SK-N-SH treated with all-trans-retinoic acid at 6 μM for 48 hours (cell line): ENCODE results near the gene LYRM4.

Source experiments
- ATAC-seq: fragments of 200-7000 bp; cut with Tn5 transposase; 3 replicates; pipeline ENCODE4 v1.9.1; 2020; ENCODE audit warnings: mild to moderate bottlenecking, moderate library complexity
- ARNTL ChIP-seq: fragments of 450-650 bp; formaldehyde crosslinking; IDR thresholded peaks from 2 replicates; pipeline ENCODE4 v1.5.0; 2020; ENCODE audit warnings: low read depth, mild to moderate bottlenecking, moderate library complexity, borderline replicate concordance
- BACH2 ChIP-seq: fragments of 250-450 bp; sonication (Bioruptor Pico); IDR thresholded peaks from 2 replicates; pipeline ENCODE4 v1.9.0; 2021; ENCODE audit warnings: mild to moderate bottlenecking, borderline replicate concordance
- CSDC2 ChIP-seq: fragments of 250-450 bp; sonication (Bioruptor Pico); IDR thresholded peaks from 2 replicates; pipeline ENCODE4 v1.5.0; 2020; ENCODE audit warnings: mild to moderate bottlenecking, moderate library complexity
- ESRRG ChIP-seq: fragments of 250-450 bp; sonication (Bioruptor Pico); IDR thresholded peaks from 2 replicates; pipeline ENCODE4 v1.6.1; 2021; ENCODE audit warnings: mild to moderate bottlenecking
- GLIS3 ChIP-seq: fragments of 250-450 bp; sonication (Bioruptor Pico); IDR thresholded peaks from 2 replicates; pipeline ENCODE4 v1.5.0; 2020; ENCODE audit warnings: mild to moderate bottlenecking, moderate library complexity
- ISL1 ChIP-seq: fragments of 250-450 bp; sonication (Bioruptor Pico); IDR thresholded peaks from 2 replicates; pipeline ENCODE4 v2.1.2; 2022; ENCODE audit warnings: mild to moderate bottlenecking, moderate library complexity
- OSR1 ChIP-seq: fragments of 250-450 bp; sonication (Bioruptor Pico); IDR thresholded peaks from 2 replicates; pipeline ENCODE4 v1.8.0; 2022; ENCODE audit warnings: moderate library complexity, mild to moderate bottlenecking, inconsistent platforms
- PPARA ChIP-seq: fragments of 250-450 bp; sonication (Bioruptor Pico); IDR thresholded peaks from 2 replicates; pipeline ENCODE4 v1.5.0; 2020; ENCODE audit warnings: mild to moderate bottlenecking, borderline replicate concordance
- RARB ChIP-seq: fragments of 250-450 bp; sonication (Bioruptor Pico); IDR thresholded peaks from 2 replicates; pipeline ENCODE4 v1.8.0; 2021; ENCODE audit warnings: mild to moderate bottlenecking, moderate library complexity
- SNAI2 ChIP-seq: fragments of 250-450 bp; sonication (Bioruptor Pico); IDR thresholded peaks from 2 replicates; pipeline ENCODE4 v1.5.0; 2020; ENCODE audit warnings: mild to moderate bottlenecking, moderate library complexity
- TCF4 ChIP-seq: fragments of 250-450 bp; sonication (Bioruptor Pico); IDR thresholded peaks from 2 replicates; pipeline ENCODE4 v1.8.0; 2021; ENCODE audit warnings: mild to moderate bottlenecking, moderate library complexity, borderline replicate concordance
- TOX ChIP-seq: fragments of 250-450 bp; sonication (Bioruptor Pico); IDR thresholded peaks from 2 replicates; pipeline ENCODE4 v1.8.0; 2021; ENCODE audit warnings: mild to moderate bottlenecking, moderate library complexity, borderline replicate concordance
- ZC3H10 ChIP-seq: fragments of 250-450 bp; sonication (Bioruptor Pico); IDR thresholded peaks from 2 replicates; pipeline ENCODE4 v1.5.1; 2021; ENCODE audit warnings: mild to moderate bottlenecking, moderate library complexity
- ZFP3 ChIP-seq: fragments of 250-450 bp; sonication (Bioruptor Pico); IDR thresholded peaks from 2 replicates; pipeline ENCODE4 v1.5.0; 2020; ENCODE audit warnings: mild to moderate bottlenecking, moderate library complexity
- ZFP30 ChIP-seq: fragments of 450-650 bp; formaldehyde crosslinking; IDR thresholded peaks from 2 replicates; pipeline ENCODE4 v1.5.0; 2022; ENCODE audit warnings: mild to moderate bottlenecking, moderate library complexity
- ZNF565 ChIP-seq: fragments of 450-650 bp; formaldehyde crosslinking; conservative IDR thresholded peaks from 2 replicates; pipeline ENCODE4 v1.5.0; 2020; ENCODE audit warnings: low read depth, mild to moderate bottlenecking, moderate library complexity
- ZNF70 ChIP-seq: fragments of 450-650 bp; formaldehyde crosslinking; IDR thresholded peaks from 2 replicates; pipeline ENCODE4 v1.5.0; 2020; ENCODE audit warnings: mild to moderate bottlenecking, moderate library complexity
- ZNF8 ChIP-seq: fragments of 450-650 bp; formaldehyde crosslinking; IDR thresholded peaks from 2 replicates; pipeline ENCODE4 v1.5.0; 2020; ENCODE audit warnings: mild to moderate bottlenecking, moderate library complexity
- TF ChIP-seq, protein P1 (sequence below): fragments of 250-450 bp; sonication (Bioruptor Pico); IDR thresholded peaks from 2 replicates; pipeline ENCODE4 v1.5.1; 2020; ENCODE audit warnings: low read depth, mild to moderate bottlenecking, moderate library complexity
- TF ChIP-seq, protein P2 (sequence below): fragments of 250-450 bp; sonication (Bioruptor Pico); IDR thresholded peaks from 2 replicates; pipeline ENCODE4 v1.8.0; 2020; ENCODE audit warnings: mild to moderate bottlenecking, moderate library complexity, borderline replicate concordance
- TF ChIP-seq, protein P3 (sequence below): fragments of 250-450 bp; sonication (Bioruptor Pico); IDR thresholded peaks from 2 replicates; pipeline ENCODE4 v1.5.0; 2020; ENCODE audit warnings: mild to moderate bottlenecking, moderate library complexity
- TF ChIP-seq, protein P4 (sequence below): fragments of 250-450 bp; sonication (Bioruptor Pico); IDR thresholded peaks from 2 replicates; pipeline ENCODE4 v1.8.0; 2021; ENCODE audit warnings: low read depth, mild to moderate bottlenecking, moderate library complexity, borderline replicate concordance
- TF ChIP-seq, protein P5 (sequence below): fragments of 250-450 bp; sonication (Bioruptor Pico); IDR thresholded peaks from 2 replicates; pipeline ENCODE4 v1.5.1; 2021; ENCODE audit warnings: mild to moderate bottlenecking, moderate library complexity

LYRM4 gene

GRCh38 chr6:5116243-5116991 lies 144.3 kb downstream of the LYRM4 start:
- no peak for ATAC-seq

GRCh38 chr6:5115168-5115567 lies 145.6 kb downstream of the LYRM4 start:
- no peak for ATAC-seq
- TF ChIP-seq ISL1 (CRISPR knock-in tag) (no peak), OSR1 (CRISPR knock-in tag) (no peak), GLIS3 (CRISPR knock-in tag) (no peak), TCF4 (CRISPR knock-in tag) (no peak), CSDC2 (no peak), ZFP30 (CRISPR knock-in tag) (no peak), ARNTL (CRISPR knock-in tag) (no peak), ZNF8 (CRISPR knock-in tag) (no peak), ZNF70 (CRISPR knock-in tag) (no peak), ZC3H10 (CRISPR knock-in tag) (no peak), RARB (CRISPR knock-in tag) (no peak), SNAI2 (no peak), ZFP3 (CRISPR knock-in tag) (no peak), TOX (no peak), PPARA (CRISPR knock-in tag) (no peak)
- TF ChIP-seq, protein P1, sequence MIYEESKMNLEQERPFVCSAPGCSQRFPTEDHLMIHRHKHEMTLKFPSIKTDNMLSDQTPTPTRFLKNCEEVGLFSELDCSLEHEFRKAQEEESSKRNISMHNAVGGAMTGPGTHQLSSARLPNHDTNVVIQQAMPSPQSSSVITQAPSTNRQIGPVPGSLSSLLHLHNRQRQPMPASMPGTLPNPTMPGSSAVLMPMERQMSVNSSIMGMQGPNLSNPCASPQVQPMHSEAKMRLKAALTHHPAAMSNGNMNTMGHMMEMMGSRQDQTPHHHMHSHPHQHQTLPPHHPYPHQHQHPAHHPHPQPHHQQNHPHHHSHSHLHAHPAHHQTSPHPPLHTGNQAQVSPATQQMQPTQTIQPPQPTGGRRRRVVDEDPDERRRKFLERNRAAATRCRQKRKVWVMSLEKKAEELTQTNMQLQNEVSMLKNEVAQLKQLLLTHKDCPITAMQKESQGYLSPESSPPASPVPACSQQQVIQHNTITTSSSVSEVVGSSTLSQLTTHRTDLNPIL (CRISPR knock-in tag): no peak
- TF ChIP-seq, protein P2, sequence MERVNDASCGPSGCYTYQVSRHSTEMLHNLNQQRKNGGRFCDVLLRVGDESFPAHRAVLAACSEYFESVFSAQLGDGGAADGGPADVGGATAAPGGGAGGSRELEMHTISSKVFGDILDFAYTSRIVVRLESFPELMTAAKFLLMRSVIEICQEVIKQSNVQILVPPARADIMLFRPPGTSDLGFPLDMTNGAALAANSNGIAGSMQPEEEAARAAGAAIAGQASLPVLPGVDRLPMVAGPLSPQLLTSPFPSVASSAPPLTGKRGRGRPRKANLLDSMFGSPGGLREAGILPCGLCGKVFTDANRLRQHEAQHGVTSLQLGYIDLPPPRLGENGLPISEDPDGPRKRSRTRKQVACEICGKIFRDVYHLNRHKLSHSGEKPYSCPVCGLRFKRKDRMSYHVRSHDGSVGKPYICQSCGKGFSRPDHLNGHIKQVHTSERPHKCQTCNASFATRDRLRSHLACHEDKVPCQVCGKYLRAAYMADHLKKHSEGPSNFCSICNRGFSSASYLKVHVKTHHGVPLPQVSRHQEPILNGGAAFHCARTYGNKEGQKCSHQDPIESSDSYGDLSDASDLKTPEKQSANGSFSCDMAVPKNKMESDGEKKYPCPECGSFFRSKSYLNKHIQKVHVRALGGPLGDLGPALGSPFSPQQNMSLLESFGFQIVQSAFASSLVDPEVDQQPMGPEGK (CRISPR knock-in tag): no peak
- TF ChIP-seq, all 23 proteins: peak for 0

More at GRCh38 chr6:5116243-5116991, 144.3 kb downstream of the LYRM4 start:
- TF ChIP-seq ZNF565 (CRISPR knock-in tag): no peak
- TF ChIP-seq PPARA (CRISPR knock-in tag): no peak

DNA sequence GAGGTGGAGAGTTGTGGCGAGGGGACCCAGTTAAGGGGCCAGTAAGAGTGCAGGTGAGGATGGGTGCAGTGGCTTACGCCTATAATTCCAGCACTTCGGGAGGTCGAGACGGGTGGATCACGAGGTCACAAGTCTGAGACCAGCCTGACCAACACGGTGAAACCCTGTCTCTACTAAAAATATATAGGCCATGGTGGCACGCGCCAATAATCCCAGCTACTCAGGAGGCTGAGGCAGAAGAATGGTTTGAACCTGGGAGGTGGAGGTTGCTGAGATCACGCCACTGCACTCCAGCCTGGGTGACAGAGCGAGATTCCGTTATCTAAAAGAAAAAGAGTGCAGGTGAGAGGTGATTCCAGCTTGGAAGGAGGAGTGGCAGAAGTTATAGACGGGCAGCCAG lies 147.7 kb downstream of the LYRM4 start:
- TF ChIP-seq TOX: no peak
- TF ChIP-seq ISL1 (CRISPR knock-in tag): no peak
- TF ChIP-seq, protein P3, sequence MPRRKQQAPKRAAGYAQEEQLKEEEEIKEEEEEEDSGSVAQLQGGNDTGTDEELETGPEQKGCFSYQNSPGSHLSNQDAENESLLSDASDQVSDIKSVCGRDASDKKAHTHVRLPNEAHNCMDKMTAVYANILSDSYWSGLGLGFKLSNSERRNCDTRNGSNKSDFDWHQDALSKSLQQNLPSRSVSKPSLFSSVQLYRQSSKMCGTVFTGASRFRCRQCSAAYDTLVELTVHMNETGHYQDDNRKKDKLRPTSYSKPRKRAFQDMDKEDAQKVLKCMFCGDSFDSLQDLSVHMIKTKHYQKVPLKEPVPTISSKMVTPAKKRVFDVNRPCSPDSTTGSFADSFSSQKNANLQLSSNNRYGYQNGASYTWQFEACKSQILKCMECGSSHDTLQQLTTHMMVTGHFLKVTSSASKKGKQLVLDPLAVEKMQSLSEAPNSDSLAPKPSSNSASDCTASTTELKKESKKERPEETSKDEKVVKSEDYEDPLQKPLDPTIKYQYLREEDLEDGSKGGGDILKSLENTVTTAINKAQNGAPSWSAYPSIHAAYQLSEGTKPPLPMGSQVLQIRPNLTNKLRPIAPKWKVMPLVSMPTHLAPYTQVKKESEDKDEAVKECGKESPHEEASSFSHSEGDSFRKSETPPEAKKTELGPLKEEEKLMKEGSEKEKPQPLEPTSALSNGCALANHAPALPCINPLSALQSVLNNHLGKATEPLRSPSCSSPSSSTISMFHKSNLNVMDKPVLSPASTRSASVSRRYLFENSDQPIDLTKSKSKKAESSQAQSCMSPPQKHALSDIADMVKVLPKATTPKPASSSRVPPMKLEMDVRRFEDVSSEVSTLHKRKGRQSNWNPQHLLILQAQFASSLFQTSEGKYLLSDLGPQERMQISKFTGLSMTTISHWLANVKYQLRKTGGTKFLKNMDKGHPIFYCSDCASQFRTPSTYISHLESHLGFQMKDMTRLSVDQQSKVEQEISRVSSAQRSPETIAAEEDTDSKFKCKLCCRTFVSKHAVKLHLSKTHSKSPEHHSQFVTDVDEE (CRISPR knock-in tag): no peak
- TF ChIP-seq ARNTL (CRISPR knock-in tag): no peak
- no peak for TF ChIP-seq ZNF70 (CRISPR knock-in tag)
- TF ChIP-seq, protein P4, sequence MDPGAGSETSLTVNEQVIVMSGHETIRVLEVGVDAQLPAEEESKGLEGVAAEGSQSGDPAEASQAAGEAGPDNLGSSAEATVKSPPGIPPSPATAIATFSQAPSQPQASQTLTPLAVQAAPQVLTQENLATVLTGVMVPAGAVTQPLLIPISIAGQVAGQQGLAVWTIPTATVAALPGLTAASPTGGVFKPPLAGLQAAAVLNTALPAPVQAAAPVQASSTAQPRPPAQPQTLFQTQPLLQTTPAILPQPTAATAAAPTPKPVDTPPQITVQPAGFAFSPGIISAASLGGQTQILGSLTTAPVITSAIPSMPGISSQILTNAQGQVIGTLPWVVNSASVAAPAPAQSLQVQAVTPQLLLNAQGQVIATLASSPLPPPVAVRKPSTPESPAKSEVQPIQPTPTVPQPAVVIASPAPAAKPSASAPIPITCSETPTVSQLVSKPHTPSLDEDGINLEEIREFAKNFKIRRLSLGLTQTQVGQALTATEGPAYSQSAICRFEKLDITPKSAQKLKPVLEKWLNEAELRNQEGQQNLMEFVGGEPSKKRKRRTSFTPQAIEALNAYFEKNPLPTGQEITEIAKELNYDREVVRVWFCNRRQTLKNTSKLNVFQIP (CRISPR knock-in tag): no peak
- no peak for TF ChIP-seq ZNF8 (CRISPR knock-in tag)
- no peak for TF ChIP-seq ESRRG (CRISPR knock-in tag)
- TF ChIP-seq OSR1 (CRISPR knock-in tag): no peak
- TF ChIP-seq BACH2 (CRISPR knock-in tag): no peak
- TF ChIP-seq, protein P5, sequence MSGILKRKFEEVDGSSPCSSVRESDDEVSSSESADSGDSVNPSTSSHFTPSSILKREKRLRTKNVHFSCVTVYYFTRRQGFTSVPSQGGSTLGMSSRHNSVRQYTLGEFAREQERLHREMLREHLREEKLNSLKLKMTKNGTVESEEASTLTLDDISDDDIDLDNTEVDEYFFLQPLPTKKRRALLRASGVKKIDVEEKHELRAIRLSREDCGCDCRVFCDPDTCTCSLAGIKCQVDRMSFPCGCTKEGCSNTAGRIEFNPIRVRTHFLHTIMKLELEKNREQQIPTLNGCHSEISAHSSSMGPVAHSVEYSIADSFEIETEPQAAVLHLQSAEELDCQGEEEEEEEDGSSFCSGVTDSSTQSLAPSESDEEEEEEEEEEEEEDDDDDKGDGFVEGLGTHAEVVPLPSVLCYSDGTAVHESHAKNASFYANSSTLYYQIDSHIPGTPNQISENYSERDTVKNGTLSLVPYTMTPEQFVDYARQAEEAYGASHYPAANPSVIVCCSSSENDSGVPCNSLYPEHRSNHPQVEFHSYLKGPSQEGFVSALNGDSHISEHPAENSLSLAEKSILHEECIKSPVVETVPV (CRISPR knock-in tag): no peak
- no peak for TF ChIP-seq GLIS3 (CRISPR knock-in tag)
- TF ChIP-seq PPARA (CRISPR knock-in tag): no peak
- TF ChIP-seq, protein P2 (CRISPR knock-in tag): no peak
- no peak for TF ChIP-seq ZC3H10 (CRISPR knock-in tag)
- TF ChIP-seq TCF4 (CRISPR knock-in tag): no peak
- ATAC-seq: no peak
